Measurements from ENCODE around the gene TXN2. TPM values are rescaled to one million over a fixed set of nuclear protein-coding genes. Genes with fewer than 3 reads are reported as not detected.

The TXN2 gene
- total RNA-seq, 1 experiment from 2014 or later, result 123 TPM

- Histone ChIP-seq H3K36me3 (peaks cover 36% of the 10 kb centered on the region), H3K27me3 (no peaks in the 10 kb centered on the region), H3K9me3 (no peaks in the 10 kb centered on the region), H3K4me3 (no peak overlapping the region)
- DNase-seq, result no peak
These were observed 16.6 kb upstream of the TXN2 start for GRCh38 chr22:36497910-36498665.

- no peaks in the 10 kb centered on the region for H3K9me3 ChIP-seq
- H3K36me3 ChIP-seq, result peaks cover 47% of the 10 kb centered on the region
- H3K4me3 ChIP-seq, result no peak overlapping the region
- H3K27me3 ChIP-seq, result no peaks in the 10 kb centered on the region
- no peak for DNase-seq
These were observed 12.3 kb upstream of the TXN2 start for GRCh38 chr22:36493690-36494110.

GRCh38 chr22:36492109-36492508 is 10.7 kb upstream of the TXN2 start:
- H3K4me3 ChIP-seq, result no peak overlapping the region
- no peak for DNase-seq

GRCh38 chr22:36491155-36491554 is 9.7 kb upstream of the TXN2 start:
- Histone ChIP-seq H3K4me3 (no peak overlapping the region), H3K27me3 (no peaks in the 10 kb centered on the region)
- no peak for DNase-seq

More at GRCh38 chr22:36492109-36492508, 10.7 kb upstream of the TXN2 start:
- Histone ChIP-seq H3K27me3 (no peaks in the 10 kb centered on the region), H3K36me3 (peaks cover 42% of the 10 kb centered on the region), H3K9me3 (no peaks in the 10 kb centered on the region; the same call in 1 of the 2 replicates)

GRCh38 chr22:36486619-36487384 is 5.4 kb upstream of the TXN2 start:
- Histone ChIP-seq H3K27me3 (no peaks in the 10 kb centered on the region), H3K9me3 (no peaks in the 10 kb centered on the region; the same call in 1 of the 2 replicates), H3K4me3 (no peak overlapping the region), H3K36me3 (peaks cover 31% of the 10 kb centered on the region)
- DNase-seq, result no peak

More at GRCh38 chr22:36491155-36491554, 9.7 kb upstream of the TXN2 start:
- Histone ChIP-seq H3K9me3 (no peaks in the 10 kb centered on the region; the same call in 1 of the 2 replicates), H3K36me3 (peaks cover 45% of the 10 kb centered on the region)

- no peak for DNase-seq
- H3K36me3 ChIP-seq, result peaks cover 34% of the 10 kb centered on the region
- no peaks in the 10 kb centered on the region for H3K27me3 ChIP-seq
- H3K9me3 ChIP-seq, result no peaks in the 10 kb centered on the region
- H3K4me3 ChIP-seq, result peak overlapping the region; percentile 85
These were observed 473 bp downstream of the TXN2 start for GRCh38 chr22:36480941-36481392.

- Histone ChIP-seq H3K27me3 (no peaks in the 10 kb centered on the region), H3K36me3 (peaks cover 47% of the 10 kb centered on the region), H3K4me3 (no peak overlapping the region), H3K9me3 (no peaks in the 10 kb centered on the region)
- DNase-seq, result no peak
These were observed 2.5 kb downstream of the TXN2 start for GRCh38 chr22:36478966-36479365.

GRCh38 chr22:36475341-36475740 is 6.1 kb downstream of the TXN2 start:
- Histone ChIP-seq H3K4me3 (no peak overlapping the region), H3K36me3 (peaks cover 52% of the 10 kb centered on the region), H3K9me3 (no peaks in the 10 kb centered on the region), H3K27me3 (no peaks in the 10 kb centered on the region)
- DNase-seq, result no peak

GRCh38 chr22:36472689-36473088 is 8.8 kb downstream of the TXN2 start:
- H3K36me3 ChIP-seq, result peaks cover 48% of the 10 kb centered on the region
- no peak overlapping the region for H3K4me3 ChIP-seq
- no peaks in the 10 kb centered on the region for H3K27me3 ChIP-seq
- H3K9me3 ChIP-seq, result no peaks in the 10 kb centered on the region
- no peak for DNase-seq

GRCh38 chr22:36471341-36471821 is 10.1 kb downstream of the TXN2 start:
- Histone ChIP-seq H3K27me3 (no peaks in the 10 kb centered on the region), H3K4me3 (no peak overlapping the region), H3K9me3 (no peaks in the 10 kb centered on the region), H3K36me3 (peaks cover 49% of the 10 kb centered on the region)
- peak; percentile 33 for DNase-seq

GRCh38 chr22:36470994-36471331 is 10.5 kb downstream of the TXN2 start:
- H3K36me3 ChIP-seq, result peaks cover 48% of the 10 kb centered on the region
- no peak overlapping the region for H3K4me3 ChIP-seq
- no peak for DNase-seq
- H3K27me3 ChIP-seq, result no peaks in the 10 kb centered on the region
- H3K9me3 ChIP-seq, result no peaks in the 10 kb centered on the region

GRCh38 chr22:36470162-36470993 is 11.1 kb downstream of the TXN2 start:
- Histone ChIP-seq H3K27me3 (no peaks in the 10 kb centered on the region), H3K36me3 (peaks cover 45% of the 10 kb centered on the region), H3K9me3 (no peaks in the 10 kb centered on the region), H3K4me3 (no peak overlapping the region)
- peak; percentile 73 for DNase-seq

- no peak overlapping the region for H3K4me3 ChIP-seq
- H3K27me3 ChIP-seq, result no peaks in the 10 kb centered on the region
- H3K9me3 ChIP-seq, result no peaks in the 10 kb centered on the region
- DNase-seq, result peak; percentile 41
- peaks cover 38% of the 10 kb centered on the region for H3K36me3 ChIP-seq
These were observed 12.2 kb downstream of the TXN2 start for GRCh38 chr22:36469094-36469710.

- Histone ChIP-seq H3K36me3 (peaks cover 38% of the 10 kb centered on the region), H3K9me3 (no peaks in the 10 kb centered on the region), H3K27me3 (no peaks in the 10 kb centered on the region), H3K4me3 (no peak overlapping the region)
- peak; percentile 92 for DNase-seq
These were observed 13.5 kb downstream of the TXN2 start for GRCh38 chr22:36467946-36468345.

GRCh38 chr22:36467042-36467810 is 14.2 kb downstream of the TXN2 start:
- peak; percentile 85 for DNase-seq
- peaks cover 38% of the 10 kb centered on the region for H3K36me3 ChIP-seq
- no peaks in the 10 kb centered on the region for H3K9me3 ChIP-seq
- H3K4me3 ChIP-seq, result no peak overlapping the region
- no peaks in the 10 kb centered on the region for H3K27me3 ChIP-seq

- peaks cover 37% of the 10 kb centered on the region for H3K36me3 ChIP-seq
- H3K9me3 ChIP-seq, result no peaks in the 10 kb centered on the region
- DNase-seq, result peak; percentile 26
- no peak overlapping the region for H3K4me3 ChIP-seq
- H3K27me3 ChIP-seq, result no peaks in the 10 kb centered on the region
These were observed 15.2 kb downstream of the TXN2 start for GRCh38 chr22:36466258-36466657.
